Measurements from ENCODE around the gene B9D1.

B9D1 gene

DNA sequence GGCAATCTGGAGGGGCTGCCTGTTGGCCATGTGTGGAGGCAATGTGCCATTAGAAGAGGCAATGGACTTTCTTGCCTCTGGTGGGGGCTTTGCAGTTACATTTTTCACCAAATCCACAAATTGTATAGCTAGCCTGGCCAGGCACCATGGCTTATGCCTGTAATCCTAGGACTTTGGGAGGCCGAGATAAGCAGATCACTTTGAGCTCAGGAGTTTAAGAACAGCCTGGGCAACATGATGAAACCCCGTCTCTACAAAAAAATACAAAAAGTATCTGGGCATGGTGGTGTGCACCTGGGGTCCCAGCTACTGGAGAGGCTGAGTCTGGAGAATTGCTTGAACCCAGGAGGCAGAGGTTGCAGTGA is 45.8 kb upstream of the B9D1 start:
- TF ChIP-seq, protein P1, sequence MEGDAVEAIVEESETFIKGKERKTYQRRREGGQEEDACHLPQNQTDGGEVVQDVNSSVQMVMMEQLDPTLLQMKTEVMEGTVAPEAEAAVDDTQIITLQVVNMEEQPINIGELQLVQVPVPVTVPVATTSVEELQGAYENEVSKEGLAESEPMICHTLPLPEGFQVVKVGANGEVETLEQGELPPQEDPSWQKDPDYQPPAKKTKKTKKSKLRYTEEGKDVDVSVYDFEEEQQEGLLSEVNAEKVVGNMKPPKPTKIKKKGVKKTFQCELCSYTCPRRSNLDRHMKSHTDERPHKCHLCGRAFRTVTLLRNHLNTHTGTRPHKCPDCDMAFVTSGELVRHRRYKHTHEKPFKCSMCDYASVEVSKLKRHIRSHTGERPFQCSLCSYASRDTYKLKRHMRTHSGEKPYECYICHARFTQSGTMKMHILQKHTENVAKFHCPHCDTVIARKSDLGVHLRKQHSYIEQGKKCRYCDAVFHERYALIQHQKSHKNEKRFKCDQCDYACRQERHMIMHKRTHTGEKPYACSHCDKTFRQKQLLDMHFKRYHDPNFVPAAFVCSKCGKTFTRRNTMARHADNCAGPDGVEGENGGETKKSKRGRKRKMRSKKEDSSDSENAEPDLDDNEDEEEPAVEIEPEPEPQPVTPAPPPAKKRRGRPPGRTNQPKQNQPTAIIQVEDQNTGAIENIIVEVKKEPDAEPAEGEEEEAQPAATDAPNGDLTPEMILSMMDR (conservative IDR thresholded peaks at IDR 0.05; ENCODE audit: low read depth, low read length) = no peak
- no peak overlapping the region for H3K4me3 ChIP-seq (ENCODE audit: low read depth, low read length)
- no peak for DNase-seq (ENCODE audit: low read depth)

DNA sequence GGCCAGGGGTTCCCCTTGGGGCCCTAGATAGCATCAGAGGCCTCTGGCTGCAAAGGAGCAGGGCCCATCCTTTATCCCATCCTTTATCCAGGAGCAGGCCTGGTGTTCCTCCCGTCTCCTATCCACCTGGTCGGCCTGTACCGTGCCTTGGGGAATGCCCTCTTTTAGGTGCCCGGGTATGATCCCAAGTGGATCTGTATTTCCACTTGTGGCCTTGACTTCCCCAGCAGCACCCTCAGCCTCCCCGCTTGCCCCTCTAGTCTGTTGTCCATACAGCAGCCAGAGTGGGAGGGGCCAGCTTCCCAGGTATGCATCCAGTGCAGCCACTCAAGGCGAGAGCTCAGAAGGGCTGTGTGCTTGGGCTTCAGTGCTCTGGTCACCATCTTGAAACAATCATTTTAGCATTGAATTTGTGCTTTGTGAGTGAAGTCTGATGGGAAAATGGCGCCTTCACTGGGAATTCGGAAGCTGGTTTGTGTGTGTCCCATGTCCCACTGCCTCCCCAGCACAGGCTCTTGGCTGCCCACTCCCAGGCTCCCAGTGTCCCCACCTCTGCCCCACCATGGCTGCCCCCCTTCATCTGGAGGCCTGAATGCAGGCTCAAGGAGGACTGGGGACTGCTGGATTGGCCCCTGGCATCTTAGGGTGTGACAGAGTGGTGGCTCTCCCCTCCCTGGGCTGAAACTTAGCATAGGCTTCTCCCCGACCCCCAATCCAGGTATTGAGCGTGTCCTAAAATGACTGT is 45.2 kb upstream of the B9D1 start:
- H3K4me3 ChIP-seq (ENCODE audit: low read depth, low read length) = no peak overlapping the region
- no peak for DNase-seq (ENCODE audit: low read depth)
- TF ChIP-seq, protein P1 (conservative IDR thresholded peaks at IDR 0.05; ENCODE audit: low read depth, low read length) = no peak

DNA sequence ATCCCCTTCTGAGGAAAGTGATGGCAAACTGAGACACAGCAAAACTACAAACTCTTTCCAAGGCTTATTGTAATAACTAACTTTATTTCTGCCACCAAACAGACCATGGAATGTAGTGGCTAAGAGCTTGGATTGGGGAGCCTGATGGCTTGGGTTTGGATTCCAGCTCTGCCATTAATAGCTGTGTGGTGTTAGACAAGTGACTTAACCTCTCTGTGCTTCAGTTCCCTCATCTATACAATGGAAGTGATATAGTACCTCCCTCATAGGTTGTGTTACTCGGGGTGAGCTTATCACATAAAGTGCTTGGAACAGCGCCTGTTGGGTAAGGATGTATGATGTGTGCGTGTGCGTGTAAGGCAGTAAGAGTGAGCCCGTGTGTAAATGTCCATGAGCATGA is 42.6 kb upstream of the B9D1 start:
- TF ChIP-seq, protein P1 (conservative IDR thresholded peaks at IDR 0.05; ENCODE audit: low read depth, low read length) = no peak
- no peak overlapping the region for H3K4me3 ChIP-seq (ENCODE audit: low read depth, low read length)
- DNase-seq (ENCODE audit: low read depth) = no peak

- DNase-seq (ENCODE audit: low read depth) = no peak
- TF ChIP-seq, protein P1 (conservative IDR thresholded peaks at IDR 0.05; ENCODE audit: low read depth, low read length) = no peak
- no peak overlapping the region for H3K4me3 ChIP-seq (ENCODE audit: low read depth, low read length)
Measured at GRCh38 chr17:19404264-19404663, 41.7 kb upstream of the B9D1 start.

- TF ChIP-seq, protein P1 (conservative IDR thresholded peaks at IDR 0.05; ENCODE audit: low read depth, low read length) = no peak
- no peak overlapping the region for H3K4me3 ChIP-seq (ENCODE audit: low read depth, low read length)
- no peak for DNase-seq (ENCODE audit: low read depth)
Measured at GRCh38 chr17:19403021-19403420, 40.5 kb upstream of the B9D1 start.

GRCh38 chr17:19402171-19402570 is 39.6 kb upstream of the B9D1 start:
- TF ChIP-seq, protein P1 (conservative IDR thresholded peaks at IDR 0.05; ENCODE audit: low read depth, low read length) = no peak
- no peak overlapping the region for H3K4me3 ChIP-seq (ENCODE audit: low read depth, low read length)
- no peak for DNase-seq (ENCODE audit: low read depth)

GRCh38 chr17:19401321-19402010 is 38.9 kb upstream of the B9D1 start:
- no peak overlapping the region for H3K4me3 ChIP-seq (ENCODE audit: low read depth, low read length)
- TF ChIP-seq, protein P1 (conservative IDR thresholded peaks at IDR 0.05; ENCODE audit: low read depth, low read length) = no peak
- no peak for DNase-seq (ENCODE audit: low read depth)
